GM19397 (cell line): Measurements from ENCODE around the gene RIPK1.
A peak's percentile ranks its signal among the peaks of the same experiment; 100 is the strongest.
"Not testable (repeated sequence)": the region's sequence is repeated elsewhere in the genome, so short reads cannot be mapped to it uniquely, and the experiment has no call there.

ENCODE experiments used
- ATAC-seq: cut with Tn5 transposase; IDR thresholded peaks from one replicate; pipeline ENCODE4 v1.9.1; 2021; ENCODE audit warnings: mild to moderate bottlenecking, moderate library complexity; ENCODE audit not compliant: unreplicated experiment

The RIPK1 gene

GRCh38 chr6:3045369-3045768, 22.9 kb upstream of the RIPK1 start:
- ATAC-seq = no peak

DNA sequence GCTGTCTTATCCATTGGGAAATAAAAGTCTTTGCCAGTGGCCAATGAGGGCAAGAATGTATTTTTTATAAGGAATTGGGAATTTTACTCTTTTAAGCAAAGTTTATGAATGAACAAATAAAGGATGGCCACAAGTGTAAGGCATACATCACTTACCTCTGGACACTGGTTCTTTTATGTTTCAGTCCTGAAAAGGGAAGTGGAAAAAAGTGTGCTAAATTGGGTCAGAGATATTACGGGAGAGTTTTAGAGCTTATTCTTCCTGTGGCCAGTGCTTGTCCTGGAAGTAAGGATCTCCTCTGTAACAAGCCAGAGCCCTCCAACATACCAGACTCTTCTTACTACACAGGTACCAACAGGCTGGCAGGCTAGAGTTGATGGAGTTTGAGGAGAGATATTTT, 22.5 kb upstream of the RIPK1 start:
- ATAC-seq = no peak

GRCh38 chr6:3046295-3046694, 22.0 kb upstream of the RIPK1 start:
- no peak for ATAC-seq

DNA sequence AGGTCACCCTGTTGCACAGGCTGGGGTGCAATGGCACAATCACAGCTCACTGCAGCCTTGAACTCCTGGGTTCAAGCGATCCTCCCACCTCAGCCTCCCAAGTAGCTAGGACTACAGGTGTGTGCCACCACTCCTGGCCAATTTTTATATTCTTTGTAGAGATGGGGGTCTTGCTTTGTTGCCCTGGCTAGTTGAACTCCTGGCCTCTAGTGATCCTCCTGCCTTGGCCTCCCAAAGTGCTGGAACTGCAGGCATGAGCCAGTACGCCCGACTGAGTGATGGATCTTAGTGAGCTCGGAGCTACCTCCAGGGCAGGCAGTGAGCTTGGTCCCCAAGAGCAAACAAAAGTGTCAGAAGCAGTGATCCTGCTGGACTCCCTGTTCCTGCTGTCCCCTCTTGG, 20.3 kb upstream of the RIPK1 start:
- not testable (repeated sequence) for ATAC-seq

- no peak for ATAC-seq
Measured at GRCh38 chr6:3052481-3053230, 15.6 kb upstream of the RIPK1 start.

- ATAC-seq = no peak
Measured at GRCh38 chr6:3053231-3053508, 15.1 kb upstream of the RIPK1 start.

GRCh38 chr6:3054229-3055157, 13.8 kb upstream of the RIPK1 start:
- not testable (repeated sequence) for ATAC-seq

DNA sequence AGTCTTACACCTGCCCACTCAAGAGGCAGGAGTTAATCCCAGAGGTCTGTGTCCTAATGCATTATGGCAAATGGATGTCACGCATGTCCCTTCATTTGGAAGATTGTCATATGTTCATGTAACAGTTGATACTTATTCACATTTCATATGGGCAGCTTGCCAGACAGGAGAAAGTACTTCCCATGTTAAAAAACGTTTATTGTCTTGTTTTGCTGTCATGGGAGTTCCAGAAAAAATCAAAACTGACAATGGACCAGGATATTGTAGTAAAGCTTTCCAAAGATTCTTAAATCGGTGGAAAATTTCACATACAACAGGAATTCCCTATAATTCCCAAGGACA, 13.2 kb upstream of the RIPK1 start:
- ATAC-seq = not testable (repeated sequence)

GRCh38 chr6:3057063-3057770, 11.1 kb upstream of the RIPK1 start:
- no peak for ATAC-seq

GRCh38 chr6:3058957-3059356, 9.3 kb upstream of the RIPK1 start:
- ATAC-seq = no peak

- ATAC-seq = not testable (repeated sequence)
Measured at GRCh38 chr6:3060092-3060491, 8.2 kb upstream of the RIPK1 start.

DNA sequence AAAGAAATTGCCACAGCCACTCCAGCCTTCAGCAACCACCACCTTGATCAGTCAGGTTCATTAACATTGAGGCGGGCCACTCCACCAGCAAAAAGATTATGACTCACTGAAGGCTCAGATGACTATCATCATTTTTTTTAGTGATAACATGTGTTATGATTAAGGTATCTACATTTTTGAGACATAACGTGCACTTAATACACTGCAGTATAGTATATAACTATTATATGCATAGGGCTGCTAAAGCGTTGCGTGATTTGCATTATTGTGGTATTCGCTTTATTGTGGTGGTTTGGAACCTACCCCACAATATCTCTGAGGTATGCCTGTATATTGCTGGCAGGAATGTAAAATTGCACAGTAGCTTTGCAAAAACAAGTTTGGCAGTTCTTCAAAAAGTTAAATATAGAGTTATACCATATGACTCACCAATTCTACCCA, 6.8 kb upstream of the RIPK1 start:
- ATAC-seq = no peak

DNA sequence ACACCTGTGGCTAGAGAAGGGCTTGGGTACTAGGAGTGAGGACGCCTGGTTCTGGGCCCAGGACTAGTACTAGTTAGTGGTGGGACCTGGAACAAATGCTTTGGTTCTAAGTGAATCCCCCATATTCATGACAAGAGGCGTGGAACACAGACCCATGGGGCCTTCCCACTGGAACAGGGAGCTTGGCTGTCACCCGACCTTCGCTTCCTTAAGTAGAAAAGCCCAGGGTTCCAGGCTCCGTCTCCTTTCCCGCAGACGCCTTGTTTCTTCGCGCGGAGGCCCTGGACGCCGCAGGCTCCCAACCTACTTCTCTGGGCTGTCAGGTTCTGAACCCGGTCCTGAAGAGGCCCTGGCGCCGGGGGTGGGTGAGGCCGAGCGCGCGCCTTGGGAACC, 5.0 kb upstream of the RIPK1 start:
- not testable (repeated sequence) for ATAC-seq

- peak; percentile 68 for ATAC-seq
Measured at GRCh38 chr6:3063733-3064700, 4.3 kb upstream of the RIPK1 start.

- no peak for ATAC-seq
Measured at GRCh38 chr6:3071568-3071967, 3.3 kb downstream of the RIPK1 start.

DNA sequence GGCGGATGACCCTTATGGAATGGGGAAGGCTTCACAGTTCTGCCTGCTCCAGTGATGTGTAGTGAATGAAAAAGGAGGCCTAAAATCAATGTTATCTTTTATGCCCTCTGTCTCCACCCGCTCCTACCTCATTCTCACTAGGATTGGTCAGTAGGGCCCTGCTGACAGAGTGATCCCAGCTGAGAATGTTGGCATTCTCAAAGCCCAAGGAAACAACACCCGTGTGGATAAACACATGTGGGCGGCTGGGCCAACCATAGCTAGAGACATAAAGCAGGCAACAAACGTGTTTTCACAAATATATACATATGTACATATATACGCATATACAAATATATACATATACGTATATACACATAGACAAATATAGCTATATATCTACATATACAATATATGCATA, 4.5 kb downstream of the RIPK1 start:
- no peak for ATAC-seq

DNA sequence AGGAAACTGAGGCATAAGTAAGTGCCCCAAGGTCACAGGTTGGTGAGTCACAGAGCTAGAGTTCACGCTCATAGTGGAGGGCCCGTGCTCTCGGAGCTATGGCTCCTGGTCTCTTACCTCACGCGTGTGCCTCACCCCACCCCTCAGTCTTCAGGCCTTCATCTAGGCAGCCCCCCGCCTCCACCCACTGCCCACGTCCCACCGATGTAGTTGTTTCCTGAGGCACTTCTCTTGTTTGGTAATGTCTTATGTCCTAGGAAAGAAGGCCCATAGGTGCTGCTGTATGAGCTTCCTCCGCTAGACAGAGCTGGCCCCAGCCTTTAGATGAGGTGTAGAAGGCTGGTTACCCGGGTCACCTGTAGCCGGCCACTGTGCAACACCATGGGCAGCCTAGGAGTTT, 5.1 kb downstream of the RIPK1 start:
- no peak for ATAC-seq

DNA sequence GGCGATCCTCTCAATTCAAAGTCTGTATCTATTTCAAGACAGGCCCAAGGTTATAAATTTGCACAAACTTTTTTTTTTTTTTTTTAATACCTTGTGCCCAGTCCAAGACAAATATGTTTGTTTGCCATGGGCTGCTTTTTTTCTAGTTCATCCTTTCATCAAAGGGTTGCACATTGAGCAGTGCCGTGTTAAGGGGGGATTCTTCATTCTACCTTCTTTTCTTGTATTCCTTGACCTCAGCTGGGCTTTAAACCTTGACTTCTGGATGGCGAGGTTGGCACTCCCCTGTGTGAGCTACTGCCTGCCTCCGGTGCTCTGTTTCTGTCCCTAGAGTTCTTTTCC, 7.4 kb downstream of the RIPK1 start:
- ATAC-seq = no peak

- ATAC-seq = no peak
Measured at GRCh38 chr6:3076320-3076719, 8.0 kb downstream of the RIPK1 start.

GRCh38 chr6:3077430-3077829, 9.1 kb downstream of the RIPK1 start:
- no peak for ATAC-seq

- ATAC-seq = not testable (repeated sequence)
Measured at GRCh38 chr6:3078952-3079351, 10.7 kb downstream of the RIPK1 start.
